GM18951 (cell line): ENCODE data around the gene TMEM11.

ENCODE experiments used
- POLR2A ChIP-seq: IDR thresholded peaks from 4 replicates; pipeline ENCODE4 v1.6.1; 2011; ENCODE audit warnings: mild to moderate bottlenecking; ENCODE audit not compliant: insufficient read length, insufficient read depth; ENCODE audit errors: extremely low read depth
- in situ Hi-C: fragments of 300-500 bp; cut with MboI; formaldehyde crosslinking; loops from one replicate; pipeline ENCODE4 v1.12.0; 2022; ENCODE audit warnings: low sequenced_read_pairs, mixed read lengths, inconsistent platforms; ENCODE audit not compliant: unreplicated experiment

TMEM11 gene

GRCh38 chr17:21214015-21214776 is at the start of gene TMEM11:
TSS of gene TMEM11 (minus strand) at chr17:21214161. CDS start at chr17:21214152, 9 bp downstream.
- in situ Hi-C loops, result no loop called here
- peak; percentile 79 for TF ChIP-seq POLR2A

- no peak for TF ChIP-seq POLR2A
- in situ Hi-C loops, result no loop called here
These were observed 49.4 kb upstream of the TMEM11 start for GRCh38 chr17:21263376-21263775.

DNA sequence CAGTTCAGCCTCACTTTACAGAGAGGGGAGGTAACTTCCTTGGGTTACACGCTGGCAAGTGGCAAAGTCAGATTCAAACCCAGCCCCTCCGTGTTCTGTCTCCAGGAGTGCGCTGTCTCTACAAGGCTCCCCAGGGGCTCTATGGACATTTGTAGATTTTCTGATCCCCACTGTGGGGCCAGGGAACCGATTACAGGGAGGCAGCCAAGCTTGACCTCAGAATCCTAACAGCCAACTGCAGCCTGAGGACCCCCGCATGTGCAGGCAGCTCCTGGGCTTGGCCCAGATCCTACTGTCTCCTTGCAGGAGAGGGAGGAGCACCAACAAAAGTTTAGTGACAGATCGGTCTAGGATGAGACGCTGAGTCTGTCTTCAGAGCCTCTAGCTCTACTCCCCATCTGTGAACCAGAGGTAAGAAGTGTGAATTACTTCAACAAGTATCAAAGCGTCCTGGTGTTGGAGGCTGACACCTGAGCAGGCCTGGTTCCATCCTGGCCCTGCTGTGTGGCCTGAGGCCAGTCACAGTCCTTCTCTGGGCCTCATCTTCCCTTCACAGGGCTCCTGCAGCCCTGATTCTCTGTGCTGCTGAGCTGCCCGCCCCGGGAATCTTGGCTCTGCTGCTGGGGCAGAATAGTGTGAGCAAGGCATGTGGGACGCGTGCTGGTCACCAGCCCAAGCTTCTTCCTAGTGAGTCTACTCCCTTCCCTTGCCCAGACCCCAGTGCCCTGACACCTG is 48.5 kb upstream of the TMEM11 start:
- TF ChIP-seq POLR2A, result no peak
- in situ Hi-C loops, result no loop called here

DNA sequence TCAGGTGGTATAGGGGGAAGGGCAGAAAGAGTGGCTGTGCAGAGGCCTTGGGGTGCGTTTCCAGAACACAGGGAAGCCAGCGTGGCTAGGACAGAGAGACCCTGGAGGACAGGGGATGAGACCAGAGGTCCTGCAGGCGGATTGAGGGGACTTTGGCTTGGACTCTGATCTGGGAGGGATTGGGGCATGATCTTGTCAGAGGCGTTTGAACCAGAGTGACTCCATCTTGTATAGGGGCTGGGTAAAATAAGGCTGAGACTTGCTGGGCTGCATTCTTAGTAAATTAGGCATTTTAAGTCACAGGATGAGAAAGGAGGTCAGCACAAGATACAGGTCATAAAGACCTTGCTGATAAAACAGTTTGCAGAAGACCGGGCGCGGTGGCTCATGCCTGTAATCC is 44.6 kb upstream of the TMEM11 start:
- no peak for TF ChIP-seq POLR2A
- in situ Hi-C loops, result no loop called here

DNA sequence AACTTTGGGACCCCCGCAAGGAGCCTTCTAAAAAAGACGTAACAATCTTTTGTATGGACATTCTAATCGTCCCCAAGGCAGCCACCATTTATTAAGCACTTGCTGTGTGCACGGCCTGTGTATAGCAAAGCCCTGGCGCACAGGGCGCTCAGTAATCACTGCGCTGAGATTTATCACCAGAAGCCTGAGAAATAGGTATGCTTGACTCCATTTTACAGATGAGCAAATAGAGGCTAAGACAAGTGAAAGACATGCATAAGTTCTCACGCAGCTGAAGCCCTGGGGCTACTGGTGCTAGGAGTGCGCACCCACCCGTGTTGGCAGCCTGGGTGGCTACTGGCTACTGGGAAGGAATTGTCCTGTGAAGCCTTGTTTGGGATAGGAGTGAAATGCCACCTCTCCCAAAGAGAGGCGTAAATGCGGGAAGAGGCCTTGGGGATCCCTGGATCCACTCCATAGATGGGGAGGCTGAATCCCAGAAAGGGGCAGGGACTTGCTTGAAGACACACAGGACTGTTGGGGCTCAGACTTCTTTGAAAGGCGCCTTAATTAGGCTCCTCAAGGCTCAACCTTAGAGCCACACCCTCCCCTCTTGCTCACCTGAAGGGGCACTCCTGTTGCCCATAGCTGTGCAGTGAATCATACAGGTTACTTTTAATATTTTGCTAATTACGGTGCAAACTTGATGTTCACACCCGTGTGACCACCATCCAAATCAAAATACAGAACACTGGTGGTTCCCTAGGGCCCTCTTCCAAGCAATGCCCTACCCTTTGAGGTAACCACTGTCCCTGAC is 39.9 kb upstream of the TMEM11 start:
- in situ Hi-C loops, result no loop called here
- TF ChIP-seq POLR2A, result no peak

GRCh38 chr17:21252796-21253645 is 39.1 kb upstream of the TMEM11 start, which contains the start of gene NATD1:
TSS of gene NATD1 (minus strand) at chr17:21253410. CDS start at chr17:21253264, 146 bp downstream.
- in situ Hi-C loops, result no loop called here
- peak; percentile 51 for TF ChIP-seq POLR2A

- TF ChIP-seq POLR2A, result no peak
- in situ Hi-C loops, result no loop called here
These were observed 38.4 kb upstream of the TMEM11 start for GRCh38 chr17:21252289-21252795.

GRCh38 chr17:21251337-21252010 is 37.5 kb upstream of the TMEM11 start:
- in situ Hi-C loops, result no loop called here

GRCh38 chr17:21250854-21251253 is 36.9 kb upstream of the TMEM11 start:
- TF ChIP-seq POLR2A, result no peak
- in situ Hi-C loops, result no loop called here

More at GRCh38 chr17:21251337-21252010, 37.5 kb upstream of the TMEM11 start:
- no peak for TF ChIP-seq POLR2A

DNA sequence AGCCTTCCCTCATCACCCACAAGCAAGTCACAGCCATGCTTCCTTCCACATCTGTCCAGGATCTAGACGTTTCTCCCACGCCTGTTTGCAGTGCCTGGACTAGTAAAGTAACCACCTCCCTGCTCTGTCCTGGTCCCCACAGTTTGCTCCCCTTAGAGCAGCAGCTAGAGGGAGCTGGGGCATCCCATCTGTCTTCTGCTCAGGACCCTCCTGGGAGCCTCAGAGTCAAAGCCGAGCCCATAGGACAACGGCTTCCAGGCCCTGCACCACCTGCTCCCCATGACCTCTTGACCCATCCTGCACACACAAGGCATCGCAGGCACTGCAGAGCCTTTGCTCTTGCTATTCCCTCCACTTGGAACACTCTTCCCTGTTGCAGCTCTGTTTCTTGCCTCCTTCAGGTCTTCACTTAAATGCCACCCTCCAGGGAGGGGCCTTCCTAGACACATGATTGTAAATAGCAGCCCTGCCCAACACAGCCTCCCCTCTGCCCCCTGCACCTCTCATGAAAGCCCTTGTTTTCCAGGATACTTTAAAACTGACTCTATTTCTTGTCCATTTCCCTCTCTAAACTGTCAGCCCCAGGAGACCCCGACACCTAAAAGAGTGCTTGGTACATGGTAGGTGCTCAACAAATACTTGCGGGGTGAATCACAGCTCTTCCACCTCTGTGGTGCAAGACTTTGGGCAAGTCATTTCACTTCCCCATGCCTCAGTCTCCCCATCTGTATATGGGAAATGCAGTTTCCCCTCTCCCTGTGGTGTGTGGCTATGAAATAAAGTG is 36.2 kb upstream of the TMEM11 start:
- in situ Hi-C loops, result no loop called here
- no peak for TF ChIP-seq POLR2A
